Astrocyte (in vitro differentiated cells and primary cell): Measurements from ENCODE around the gene CAMK1D. TPM values are rescaled to one million over a fixed set of nuclear protein-coding genes. Genes with fewer than 3 reads are reported as not detected.
"Not testable (repeated sequence)": the region's sequence is repeated elsewhere in the genome, so short reads cannot be mapped to it uniquely, and the experiment has no call there.

Experiments used
- DNase-seq: peaks from one replicate; pipeline ENCODE4 v3.0.0-alpha.2; 2010; ENCODE audit warnings: low read depth
- FAIRE-seq: peaks from 2 replicates; lab custom pipeline; 2011; peaks lifted over from hg19 to GRCh38; lab: Jason Lieb, UNC
- H2AFZ ChIP-seq: 2 replicates; pipeline ENCODE4 v1.6.0; 2012; ENCODE audit warnings: low read depth, low read length, inconsistent platforms
- H3K27ac ChIP-seq: 2 replicates; pipeline ENCODE4 v1.5.1; 2011; ENCODE audit warnings: low read depth, low read length, inconsistent platforms
- H3K27me3 ChIP-seq: 2 replicates; pipeline ENCODE4 v1.6.0; 2011; ENCODE audit warnings: low read length, inconsistent platforms; ENCODE audit not compliant: insufficient read depth
- H3K36me3 ChIP-seq: 2 replicates; pipeline ENCODE4 v1.5.1; 2011; ENCODE audit warnings: low read length, inconsistent platforms; ENCODE audit not compliant: insufficient read depth
- H3K4me1 ChIP-seq: 2 replicates; pipeline ENCODE4 v1.5.1; 2011; ENCODE audit warnings: low read length, inconsistent platforms; ENCODE audit not compliant: insufficient read depth
- H3K4me2 ChIP-seq: 2 replicates; pipeline ENCODE4 v1.6.0; 2012; ENCODE audit warnings: low read length, inconsistent platforms
- H3K4me3 ChIP-seq: 2 replicates; pipeline ENCODE4 v1.5.1; 2011; ENCODE audit warnings: low read depth, mild to moderate bottlenecking, low read length, inconsistent platforms; ENCODE audit not compliant: insufficient read depth
- H3K79me2 ChIP-seq: 2 replicates; pipeline ENCODE4 v1.6.0; 2012; ENCODE audit warnings: mild to moderate bottlenecking, low read length, inconsistent platforms; ENCODE audit not compliant: insufficient read depth
- H3K9ac ChIP-seq: 2 replicates; pipeline ENCODE4 v1.6.0; 2012; ENCODE audit warnings: mild to moderate bottlenecking, low read length, inconsistent platforms
- H3K9me3 ChIP-seq: 2 replicates; pipeline ENCODE4 v1.5.1; 2012; ENCODE audit warnings: low read depth, mild to moderate bottlenecking, low read length, inconsistent platforms; ENCODE audit not compliant: insufficient read depth
- H4K20me1 ChIP-seq: 2 replicates; pipeline ENCODE4 v1.6.0; 2012; ENCODE audit warnings: low read length, inconsistent platforms; ENCODE audit not compliant: insufficient read depth
- H3K27ac Mint-ChIP-seq: one replicate; pipeline ENCODE4 v1.8.0; 2021; ENCODE audit warnings: mild to moderate bottlenecking, mixed read lengths; ENCODE audit not compliant: unreplicated experiment
- H3K27me3 Mint-ChIP-seq: one replicate; pipeline ENCODE4 v1.8.0; 2021; ENCODE audit warnings: low read depth, mixed read lengths; ENCODE audit not compliant: unreplicated experiment
- H3K36me3 Mint-ChIP-seq: one replicate; pipeline ENCODE4 v1.8.0; 2021; ENCODE audit warnings: low read depth, mixed read lengths; ENCODE audit not compliant: unreplicated experiment
- H3K4me1 Mint-ChIP-seq: one replicate; pipeline ENCODE4 v1.8.0; 2021; ENCODE audit warnings: low read depth, mixed read lengths; ENCODE audit not compliant: unreplicated experiment
- H3K4me3 Mint-ChIP-seq: one replicate; pipeline ENCODE4 v1.8.0; 2021; ENCODE audit warnings: mild to moderate bottlenecking, moderate library complexity, mixed read lengths; ENCODE audit not compliant: unreplicated experiment
- H3K9me3 Mint-ChIP-seq: one replicate; pipeline ENCODE4 v1.8.0; 2021; ENCODE audit warnings: mild to moderate bottlenecking, mixed read lengths; ENCODE audit not compliant: unreplicated experiment
- CTCF ChIP-seq: IDR thresholded peaks from 2 replicates; pipeline ENCODE4 v1.5.1; 2011; ENCODE audit warnings: low read depth, mild to moderate bottlenecking, inconsistent platforms, low read length, moderate library complexity; ENCODE audit not compliant: insufficient read depth
- EZH2 ChIP-seq: IDR thresholded peaks from 2 replicates; pipeline ENCODE4 v1.6.1; 2012; ENCODE audit warnings: mild to moderate bottlenecking, low read length, inconsistent platforms; ENCODE audit not compliant: insufficient read depth
- total RNA-seq: library from RNA; stranded (reverse); gene quantifications from 2 replicates; pipeline ENCODE4 v1.2.1, GENCODE V29; 2021

Gene CAMK1D
- total RNA-seq, 1 donor from 2014 or later: 23.6 TPM

DNA sequence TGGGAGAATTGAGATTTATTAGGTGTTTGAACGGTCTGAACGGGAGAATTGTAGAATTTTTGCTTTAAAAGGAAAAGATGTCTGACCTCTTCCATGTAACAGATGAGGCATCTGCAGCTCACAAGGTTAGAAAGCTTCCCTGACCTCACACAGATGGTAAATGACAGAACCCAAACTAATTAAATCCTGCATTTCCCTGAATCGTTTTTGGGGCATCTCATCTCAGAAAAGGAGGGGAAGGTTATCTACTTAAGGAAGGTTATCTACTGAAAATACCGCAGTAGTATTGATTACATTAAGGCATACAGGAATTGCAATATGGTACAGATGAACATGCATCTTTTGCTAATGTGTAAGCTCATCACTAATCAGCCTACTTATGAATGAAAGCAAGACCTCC, 373.9 kb downstream of the CAMK1D start:
- Histone ChIP-seq H3K36me3 (no peaks in the 10 kb centered on the region), H4K20me1 (peaks cover 8% of the 10 kb centered on the region), H2AFZ (no peak overlapping the region), H3K4me3 (no peak overlapping the region), H3K4me2 (no peak overlapping the region), H3K4me1 (peaks cover 33% of the 10 kb centered on the region), H3K27ac (no peak overlapping the region), H3K79me2 (no peaks in the 10 kb centered on the region), H3K9me3 (no peaks in the 10 kb centered on the region), H3K27me3 (no peaks in the 10 kb centered on the region), H3K9ac (no peak overlapping the region)
- no peaks in the 10 kb centered on the region for H3K36me3 Mint-ChIP-seq
- H3K4me1 Mint-ChIP-seq: peaks cover 33% of the 10 kb centered on the region
- H3K9me3 Mint-ChIP-seq: no peaks in the 10 kb centered on the region
- H3K27me3 Mint-ChIP-seq: no peaks in the 10 kb centered on the region
- DNase-seq (no peak), FAIRE-seq (no peak)
- no peak for TF ChIP-seq EZH2
- no peak for TF ChIP-seq CTCF
- no peak overlapping the region for H3K4me3 Mint-ChIP-seq
- H3K27ac Mint-ChIP-seq: no peak overlapping the region

DNA sequence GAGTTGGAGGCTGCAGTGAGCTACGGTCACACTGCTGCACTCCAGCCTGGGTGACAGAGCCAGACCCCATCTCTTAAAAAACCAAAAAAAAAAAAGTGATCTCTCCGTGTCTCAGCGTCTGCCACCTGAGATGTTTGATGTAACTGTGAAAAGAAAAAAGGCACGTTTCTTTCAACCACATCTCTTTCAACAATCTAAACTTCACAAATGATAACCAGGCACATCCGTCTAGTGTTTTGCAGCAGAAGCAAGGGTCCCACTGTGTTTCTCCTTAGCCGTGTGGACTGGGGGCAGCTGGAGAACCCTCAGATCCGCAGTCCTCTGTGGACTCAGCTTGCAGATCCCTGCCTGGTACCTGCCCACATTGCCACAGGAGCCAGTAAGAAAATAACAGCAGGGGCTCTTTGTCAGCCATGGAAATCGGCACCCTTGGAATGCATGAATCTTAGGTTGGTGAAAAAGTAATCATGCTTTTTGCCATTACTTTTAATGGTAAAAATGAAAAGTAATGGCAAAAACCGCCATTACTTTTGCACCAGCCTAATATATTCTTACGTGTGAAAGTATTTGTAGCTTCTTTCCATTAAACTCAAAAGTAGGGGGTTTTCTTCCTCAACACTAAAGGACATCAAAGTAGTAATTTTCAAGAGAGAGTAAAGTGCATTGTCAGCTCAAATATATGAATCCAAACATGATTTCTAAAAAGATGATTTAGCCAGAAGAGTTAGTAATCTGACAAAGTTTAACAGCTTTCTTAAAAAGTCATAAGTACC, 375.6 kb downstream of the CAMK1D start:
- Mint-ChIP-seq H3K36me3 (no peaks in the 10 kb centered on the region), H3K9me3 (no peaks in the 10 kb centered on the region), H3K27ac (no peak overlapping the region), H3K27me3 (no peaks in the 10 kb centered on the region), H3K4me1 (peaks cover 30% of the 10 kb centered on the region), H3K4me3 (no peak overlapping the region)
- Histone ChIP-seq H3K79me2 (no peaks in the 10 kb centered on the region), H2AFZ (no peak overlapping the region), H3K9ac (no peak overlapping the region), H3K9me3 (no peaks in the 10 kb centered on the region), H3K36me3 (no peaks in the 10 kb centered on the region), H3K27ac (no peak overlapping the region), H3K4me2 (no peak overlapping the region), H3K27me3 (no peaks in the 10 kb centered on the region), H3K4me3 (no peak overlapping the region), H4K20me1 (peaks cover 22% of the 10 kb centered on the region), H3K4me1 (peaks cover 26% of the 10 kb centered on the region)
- FAIRE-seq: no peak
- DNase-seq: no peak
- TF ChIP-seq EZH2 (no peak), CTCF (no peak)

DNA sequence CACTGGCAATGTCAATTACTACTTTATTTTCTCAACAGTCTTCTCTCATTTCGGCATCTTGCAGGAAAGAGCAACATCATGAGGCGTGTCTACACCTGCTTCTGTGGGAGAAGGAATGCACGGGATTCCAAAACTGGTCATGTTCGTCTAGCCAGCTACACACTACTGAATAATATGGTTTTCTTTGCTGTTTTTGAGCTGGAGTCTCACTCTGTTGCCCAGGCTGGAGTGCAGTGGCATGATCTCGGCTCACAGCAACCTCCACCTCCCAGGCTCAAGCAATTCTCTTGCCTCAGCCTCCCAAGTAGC, 376.2 kb downstream of the CAMK1D start:
- H3K4me3 ChIP-seq, H3K79me2 ChIP-seq, H3K27me3 Mint-ChIP-seq, H3K9ac ChIP-seq, H3K27ac Mint-ChIP-seq, H3K27ac ChIP-seq, FAIRE-seq, H3K36me3 Mint-ChIP-seq, DNase-seq, H3K9me3 ChIP-seq, H3K4me3 Mint-ChIP-seq, H3K4me2 ChIP-seq, H2AFZ ChIP-seq, H3K9me3 Mint-ChIP-seq, H3K36me3 ChIP-seq, H3K27me3 ChIP-seq: not testable (repeated sequence)
- peaks cover 25% of the 10 kb centered on the region for H3K4me1 Mint-ChIP-seq
- H4K20me1 ChIP-seq: peaks cover 28% of the 10 kb centered on the region
- peaks cover 22% of the 10 kb centered on the region for H3K4me1 ChIP-seq
